OCI-LY7 (cell line): Measurements from ENCODE around the gene NRF1. TPM values are rescaled to one million over a fixed set of nuclear protein-coding genes. Genes with fewer than 3 reads are reported as not detected.

Experiments
- BruUV-seq: library from RNA; stranded (reverse); fragments of 400-500 nt; replicated peaks from 2 replicates; lab custom pipeline; 2021; lab: Mats Ljungman, UMichigan
- CTCF ChIA-PET: fragments of 300-600 bp; sonication (Branson Sonifier 250); formaldehyde crosslinking; loops from one replicate; lab custom pipeline; 2022; ENCODE audit warnings: antibody characterized with exemption; ENCODE audit not compliant: unreplicated experiment; lab: Charles Lee
- POLR2A ChIA-PET: fragments of 300-600 bp; sonication (Branson Sonifier 250); formaldehyde crosslinking; loops from one replicate; lab custom pipeline; 2022; ENCODE audit warnings: antibody characterized with exemption; lab: Charles Lee
- DNase-seq: peaks from one replicate; pipeline ENCODE4 v3.0.0-alpha.2; 2015; ENCODE audit warnings: low spot score
- H2AFZ ChIP-seq: fragments of 200-600 bp; sonication (generic), shearing (Covaris generic); 2 replicates; pipeline ENCODE4 v1.6.1; 2014; ENCODE audit warnings: mild to moderate bottlenecking, antibody characterized with exemption, low read length, moderate library complexity
- H3K27ac ChIP-seq: fragments of 200-600 bp; sonication (generic); 2 replicates; pipeline ENCODE4 v1.5.1; 2014; ENCODE audit warnings: mixed run types, low read depth, mild to moderate bottlenecking, moderate library complexity, low read length, inconsistent platforms; ENCODE audit not compliant: poor library complexity, severe bottlenecking
- H3K36me3 ChIP-seq: fragments of 200-600 bp; sonication (generic); 2 replicates; pipeline ENCODE4 v1.6.1; 2014; ENCODE audit warnings: mild to moderate bottlenecking, antibody characterized with exemption, low read length, moderate library complexity, mixed read lengths; ENCODE audit not compliant: insufficient read depth
- H3K4me1 ChIP-seq: fragments of 200-600 bp; sonication (generic); 2 replicates; pipeline ENCODE4 v1.5.1; 2014; ENCODE audit warnings: mild to moderate bottlenecking, low read length; ENCODE audit not compliant: insufficient read depth, poor library complexity, severe bottlenecking
- H3K4me2 ChIP-seq: fragments of 200-600 bp; sonication (generic); 2 replicates; pipeline ENCODE4 v1.6.1; 2014; ENCODE audit warnings: mild to moderate bottlenecking, low read length
- H3K4me3 ChIP-seq: fragments of 200-600 bp; sonication (generic); 2 replicates; pipeline ENCODE4 v1.5.1; 2014; ENCODE audit warnings: mild to moderate bottlenecking, low read depth, low read length; ENCODE audit not compliant: poor library complexity, severe bottlenecking
- H3K79me2 ChIP-seq: fragments of 200-600 bp; sonication (generic); 2 replicates; pipeline ENCODE4 v1.6.1; 2016; ENCODE audit warnings: low read depth, mild to moderate bottlenecking, low read length, moderate library complexity, mixed read lengths; ENCODE audit not compliant: insufficient read depth
- H3K9me2 ChIP-seq: fragments of 200-600 bp; sonication (generic); 2 replicates; pipeline ENCODE4 v1.6.1; 2016; ENCODE audit warnings: mild to moderate bottlenecking, low read length, mixed read lengths; ENCODE audit not compliant: insufficient read depth
- H3K9me3 ChIP-seq: fragments of 200-600 bp; sonication (generic); 2 replicates; pipeline ENCODE4 v1.6.1; 2014; ENCODE audit warnings: mild to moderate bottlenecking, mixed run types, low read length, mixed read lengths
- H4K20me1 ChIP-seq: fragments of 200-600 bp; sonication (generic); 2 replicates; pipeline ENCODE4 v1.6.1; 2014; ENCODE audit warnings: mild to moderate bottlenecking, antibody characterized with exemption, low read length, moderate library complexity, mixed read lengths; ENCODE audit not compliant: insufficient read depth
- CTCF ChIP-seq: fragments of 200-600 bp; sonication (generic); conservative IDR thresholded peaks from 2 replicates; pipeline ENCODE4 v1.5.1; 2014; ENCODE audit warnings: mild to moderate bottlenecking, antibody characterized with exemption, low read length, moderate library complexity, mixed read lengths
- EZH2phosphoT487 ChIP-seq: fragments of 200-600 bp; sonication (generic); IDR thresholded peaks from 2 replicates; pipeline ENCODE4 v1.6.1; 2018; ENCODE audit warnings: low read depth, borderline replicate concordance, mild to moderate bottlenecking, mixed run types, antibody characterized with exemption, low read length, moderate library complexity, mixed read lengths
- intact Hi-C: fragments of 100-400 bp; cut with micrococcal nuclease; formaldehyde crosslinking; loops from one replicate; pipeline ENCODE4 v1.10.0; 2022; ENCODE audit not compliant: unreplicated experiment
- total RNA-seq, 2 experiments: library from RNA; depleted of rRNA in 1 of 2; stranded (reverse); fragments of >200 nt in 1 of 2; shearing (Covaris generic) in 1 of 2; gene quantifications; 2 replicates each; pipeline ENCODE4 v1.2.3, GENCODE V29; 2014 to 2022

NRF1 gene
- total RNA-seq, 2 experiments from 2014 or later: 26.5 to 26.9 TPM

DNA sequence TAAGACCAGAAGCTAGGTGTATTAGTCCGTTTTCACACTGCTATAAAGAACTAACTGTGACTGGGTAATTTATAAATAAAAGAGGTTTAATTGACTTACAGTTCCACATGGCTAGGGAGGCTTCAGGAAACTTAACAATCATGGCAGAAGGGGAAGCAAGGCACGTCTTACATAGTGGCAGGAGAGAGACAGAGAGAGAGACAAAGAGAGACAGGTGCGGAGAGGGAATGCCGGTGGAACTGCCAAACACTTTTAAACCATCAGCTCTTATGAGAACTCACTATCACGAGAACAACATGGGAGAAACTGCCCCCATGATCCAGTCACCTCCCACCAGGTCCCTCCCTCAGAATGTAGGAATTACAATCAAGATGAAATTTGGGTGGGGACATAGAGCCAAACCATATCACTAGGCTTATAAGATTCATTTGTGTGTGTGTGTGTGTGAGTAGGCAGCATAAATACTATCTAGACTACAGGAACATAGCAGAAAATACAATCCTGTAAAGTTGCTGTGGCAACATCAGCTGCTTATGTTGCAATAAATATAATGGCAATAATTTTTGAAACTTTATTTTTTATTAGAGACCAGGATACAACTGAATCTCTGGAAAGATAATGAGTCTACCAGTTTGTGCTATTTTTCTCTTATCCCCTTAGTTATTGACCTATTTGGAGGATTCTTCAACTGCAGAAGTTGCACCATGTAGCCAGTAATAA, 77.1 kb downstream of the NRF1 start:
- no peak overlapping the region for H2AFZ ChIP-seq
- no peak overlapping the region for H3K4me2 ChIP-seq
- H4K20me1 ChIP-seq: no peaks in the 10 kb centered on the region
- ChIA-PET CTCF (no interaction called here), POLR2A (interaction anchor here (0.8 kb wide), 1 partner anchor 22 kb away, joined by 3 read pairs; no protein-coding TSS in a partner anchor)
- H3K9me2 ChIP-seq: no peaks in the 10 kb centered on the region
- no peaks in the 10 kb centered on the region for H3K79me2 ChIP-seq
- H3K9me3 ChIP-seq: no peaks in the 10 kb centered on the region
- intact Hi-C loops: no loop called here
- H3K4me3 ChIP-seq: no peak overlapping the region
- H3K36me3 ChIP-seq: peaks cover 56% of the 10 kb centered on the region
- TF ChIP-seq CTCF (no peak), EZH2phosphoT487 (no peak)
- no peaks in the 10 kb centered on the region for H3K4me1 ChIP-seq
- no peak for DNase-seq
- no peak overlapping the region for H3K27ac ChIP-seq
- BruUV-seq: no TSS peak

- no peak for DNase-seq
- H3K4me1 ChIP-seq: no peaks in the 10 kb centered on the region
- ChIA-PET POLR2A (interaction anchor here (0.6 kb wide), 1 partner anchor 380 kb away, joined by 4 read pairs; no protein-coding TSS in a partner anchor), CTCF (no interaction called here)
- H3K36me3 ChIP-seq: peaks cover 57% of the 10 kb centered on the region
- H3K4me2 ChIP-seq: no peak overlapping the region
- H3K27ac ChIP-seq: no peak overlapping the region
- H3K9me2 ChIP-seq: no peaks in the 10 kb centered on the region
- BruUV-seq: no TSS peak
- TF ChIP-seq EZH2phosphoT487: no peak
- TF ChIP-seq CTCF: no peak
- H4K20me1 ChIP-seq: no peaks in the 10 kb centered on the region
- intact Hi-C loops: no loop called here
- no peaks in the 10 kb centered on the region for H3K79me2 ChIP-seq
- H3K9me3 ChIP-seq: no peaks in the 10 kb centered on the region
- H3K4me3 ChIP-seq: no peak overlapping the region
- no peak overlapping the region for H2AFZ ChIP-seq
Observed at GRCh38 chr7:129689995-129690581, 78.6 kb downstream of the NRF1 start.

- intact Hi-C loops: no loop called here
- POLR2A ChIA-PET: interaction anchor here (0.6 to 0.7 kb wide), 2 partner anchors 381 to 598 kb away, joined by 3 to 4 read pairs; no protein-coding TSS in a partner anchor
- no peaks in the 10 kb centered on the region for H3K9me2 ChIP-seq
- BruUV-seq: no TSS peak
- no peak overlapping the region for H2AFZ ChIP-seq
- H3K9me3 ChIP-seq: no peaks in the 10 kb centered on the region
- no peak for DNase-seq
- H4K20me1 ChIP-seq: no peaks in the 10 kb centered on the region
- CTCF ChIA-PET: no interaction called here
- TF ChIP-seq EZH2phosphoT487 (no peak), CTCF (no peak)
- H3K27ac ChIP-seq: no peak overlapping the region
- H3K4me1 ChIP-seq: no peaks in the 10 kb centered on the region
- H3K79me2 ChIP-seq: no peaks in the 10 kb centered on the region
- H3K36me3 ChIP-seq: peaks cover 57% of the 10 kb centered on the region
- H3K4me3 ChIP-seq: no peak overlapping the region
- no peak overlapping the region for H3K4me2 ChIP-seq
Observed at GRCh38 chr7:129690701-129691100, 79.2 kb downstream of the NRF1 start.
